GM18507 (cell line): ENCODE measurements around the gene SSR2.

Experiments
- DNase-seq: peaks from one replicate; pipeline ENCODE4 v3.0.0; 2011; ENCODE audit warnings: low read depth; ENCODE audit not compliant: insufficient read length; ENCODE audit errors: extremely low spot score
- FAIRE-seq: peaks from 2 replicates; lab custom pipeline; 2011; peaks lifted over from hg19 to GRCh38; lab: Jason Lieb, UNC

SSR2 gene

DNA sequence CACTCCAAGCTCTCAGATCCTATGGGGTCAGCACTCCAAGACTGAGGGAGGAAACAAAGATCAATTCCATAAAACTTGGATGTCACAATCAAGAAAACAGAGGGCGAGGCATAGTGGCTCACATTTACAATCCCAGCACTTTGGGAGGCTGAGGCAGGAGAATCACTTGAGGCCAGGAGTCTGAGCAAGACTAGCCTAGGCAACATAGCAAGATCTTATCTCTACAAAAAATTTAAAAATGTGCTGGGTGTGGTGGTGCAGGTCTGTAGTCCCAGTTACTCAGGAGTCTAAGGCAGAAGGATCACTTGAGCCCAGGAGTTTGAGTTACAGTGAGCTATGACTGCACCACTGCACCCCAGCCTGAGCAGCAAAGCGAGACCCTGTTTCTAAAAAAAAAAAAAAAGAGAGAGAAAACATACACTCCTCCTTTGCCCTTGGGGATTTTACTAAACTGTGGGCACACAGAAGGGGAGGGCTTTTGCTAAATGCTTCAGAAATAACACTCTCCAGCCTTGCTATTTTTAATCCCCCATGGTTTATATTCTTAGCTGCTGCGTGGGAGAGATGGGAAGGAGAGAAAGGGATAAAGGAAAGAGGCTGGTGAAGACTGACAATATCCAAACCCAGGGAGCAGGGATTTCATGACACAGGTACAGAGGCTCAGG is 60.5 kb downstream of the SSR2 start:
- DNase-seq (no peak), FAIRE-seq (no peak)
